ENCODE results near the gene TAF4. TPM values are rescaled to one million over a fixed set of nuclear protein-coding genes. Genes with fewer than 3 reads are reported as not detected.

Gene TAF4
- total RNA-seq, 4 donors from 2014 or later, result 12.0 to 19.9 (median 16.2) TPM

GRCh38 chr20:61957961-61958715, 107.5 kb downstream of the TAF4 start:
- TF ChIP-seq POLR2AphosphoS5 (IDR thresholded peaks at IDR 0.05) (no peak), EP300 (IDR thresholded peaks at IDR 0.05) (no peak), POLR2A (IDR thresholded peaks at IDR 0.05; ENCODE audit: low read depth) (no peak)
- TF ChIP-seq, protein P1, sequence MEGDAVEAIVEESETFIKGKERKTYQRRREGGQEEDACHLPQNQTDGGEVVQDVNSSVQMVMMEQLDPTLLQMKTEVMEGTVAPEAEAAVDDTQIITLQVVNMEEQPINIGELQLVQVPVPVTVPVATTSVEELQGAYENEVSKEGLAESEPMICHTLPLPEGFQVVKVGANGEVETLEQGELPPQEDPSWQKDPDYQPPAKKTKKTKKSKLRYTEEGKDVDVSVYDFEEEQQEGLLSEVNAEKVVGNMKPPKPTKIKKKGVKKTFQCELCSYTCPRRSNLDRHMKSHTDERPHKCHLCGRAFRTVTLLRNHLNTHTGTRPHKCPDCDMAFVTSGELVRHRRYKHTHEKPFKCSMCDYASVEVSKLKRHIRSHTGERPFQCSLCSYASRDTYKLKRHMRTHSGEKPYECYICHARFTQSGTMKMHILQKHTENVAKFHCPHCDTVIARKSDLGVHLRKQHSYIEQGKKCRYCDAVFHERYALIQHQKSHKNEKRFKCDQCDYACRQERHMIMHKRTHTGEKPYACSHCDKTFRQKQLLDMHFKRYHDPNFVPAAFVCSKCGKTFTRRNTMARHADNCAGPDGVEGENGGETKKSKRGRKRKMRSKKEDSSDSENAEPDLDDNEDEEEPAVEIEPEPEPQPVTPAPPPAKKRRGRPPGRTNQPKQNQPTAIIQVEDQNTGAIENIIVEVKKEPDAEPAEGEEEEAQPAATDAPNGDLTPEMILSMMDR (IDR thresholded peaks at IDR 0.05), result no peak
- Histone ChIP-seq H3K27ac (replicated peaks in 1 of 4) (no peak overlapping the region), H3K27me3 (peaks cover 0 to 17% (median 0%) of the 10 kb centered on the region in 4 donors), H3K4me3 (no peak overlapping the region), H3K4me1 (no peaks in the 10 kb centered on the region), H3K9me3 (no peaks in the 10 kb centered on the region), H3K36me3 (no peaks in the 10 kb centered on the region)
- WGBS, result 83% methylated on average over 12 of the region's 12 CpGs
- no peak for DNase-seq (ENCODE audit: extremely low spot score)
- intact Hi-C loops (cut with DNase I), result no loop called here

- WGBS, result 47% methylated on average over 12 of the region's 12 CpGs
Measured at GRCh38 chr20:61956396-61957342, 109.0 kb downstream of the TAF4 start.

GRCh38 chr20:61955668-61956395, 109.8 kb downstream of the TAF4 start:
- Histone ChIP-seq H3K27ac (replicated peaks in 1 of 4) (no peak overlapping the region), H3K4me3 (no peak overlapping the region), H3K9me3 (no peaks in the 10 kb centered on the region), H3K36me3 (no peaks in the 10 kb centered on the region), H3K4me1 (no peaks in the 10 kb centered on the region), H3K27me3 (peaks cover 0 to 35% (median 7%) of the 10 kb centered on the region in 4 donors)
- TF ChIP-seq, protein P1 (IDR thresholded peaks at IDR 0.05), result no peak
- TF ChIP-seq POLR2A (IDR thresholded peaks at IDR 0.05; ENCODE audit: low read depth), result no peak
- TF ChIP-seq POLR2AphosphoS5 (IDR thresholded peaks at IDR 0.05), result no peak
- intact Hi-C loops (cut with DNase I), result no loop called here
- 80% methylated on average over 6 of the region's 6 CpGs for WGBS
- no peak for DNase-seq (ENCODE audit: extremely low spot score)

More at GRCh38 chr20:61956396-61957342, 109.0 kb downstream of the TAF4 start:
- Histone ChIP-seq H3K4me1 (no peaks in the 10 kb centered on the region), H3K9me3 (no peaks in the 10 kb centered on the region), H3K4me3 (no peak overlapping the region), H3K27ac (replicated peaks in 1 of 4) (no peak overlapping the region), H3K27me3 (peaks cover 0 to 32% (median 7%) of the 10 kb centered on the region in 4 donors), H3K36me3 (no peaks in the 10 kb centered on the region)
- intact Hi-C loops (cut with DNase I), result no loop called here
- DNase-seq (ENCODE audit: extremely low spot score), result no peak
- TF ChIP-seq, protein P1 (IDR thresholded peaks at IDR 0.05), result no peak
- no peak for TF ChIP-seq POLR2A (IDR thresholded peaks at IDR 0.05; ENCODE audit: low read depth)
- no peak for TF ChIP-seq POLR2AphosphoS5 (IDR thresholded peaks at IDR 0.05)
- no peak for TF ChIP-seq EP300 (IDR thresholded peaks at IDR 0.05)

GRCh38 chr20:61954276-61955021, 111.2 kb downstream of the TAF4 start:
- intact Hi-C loops (cut with DNase I), result no loop called here
- WGBS, result 58% methylated on average over 13 of the region's 16 CpGs
- H3K27me3 ChIP-seq, result peaks cover 0 to 42% (median 7%) of the 10 kb centered on the region in 4 donors
- no peaks in the 10 kb centered on the region for H3K4me1 ChIP-seq
- no peak overlapping the region for H3K27ac ChIP-seq (replicated peaks in 1 of 4)
- H3K4me3 ChIP-seq, result no peak overlapping the region
- no peak for DNase-seq (ENCODE audit: extremely low spot score)
- TF ChIP-seq POLR2A (IDR thresholded peaks at IDR 0.05; ENCODE audit: low read depth), result no peak
- TF ChIP-seq POLR2AphosphoS5 (IDR thresholded peaks at IDR 0.05), result no peak
- no peak for TF ChIP-seq EP300 (IDR thresholded peaks at IDR 0.05)
- TF ChIP-seq, protein P1 (IDR thresholded peaks at IDR 0.05), result no peak
- no peaks in the 10 kb centered on the region for H3K9me3 ChIP-seq
- H3K36me3 ChIP-seq, result no peaks in the 10 kb centered on the region
